Prostate gland (tissue), 2 donors: ENCODE measurements around the gene TANGO6.

ENCODE experiments used
- POLR2A ChIP-seq: fragments of 450-650 bp; IDR thresholded peaks from one replicate; pipeline ENCODE4 v1.6.1; 2016; ENCODE audit warnings: antibody characterized with exemption, mild to moderate bottlenecking
- TF ChIP-seq, protein P1 (sequence below), 4 experiments: fragments of 200-600 bp in 2 of 4; fragments of 450-650 bp in 2 of 4; sonication (generic) in 2 of 4; IDR thresholded peaks; 1 replicate in 3 of 4; 2 replicates in 1 of 4; pipeline ENCODE4 v1.5.1; 2016 to 2019; ENCODE audit warnings: antibody characterized with exemption in 4 of 4, mild to moderate bottlenecking in 2 of 4, moderate library complexity in 2 of 4

DNA sequence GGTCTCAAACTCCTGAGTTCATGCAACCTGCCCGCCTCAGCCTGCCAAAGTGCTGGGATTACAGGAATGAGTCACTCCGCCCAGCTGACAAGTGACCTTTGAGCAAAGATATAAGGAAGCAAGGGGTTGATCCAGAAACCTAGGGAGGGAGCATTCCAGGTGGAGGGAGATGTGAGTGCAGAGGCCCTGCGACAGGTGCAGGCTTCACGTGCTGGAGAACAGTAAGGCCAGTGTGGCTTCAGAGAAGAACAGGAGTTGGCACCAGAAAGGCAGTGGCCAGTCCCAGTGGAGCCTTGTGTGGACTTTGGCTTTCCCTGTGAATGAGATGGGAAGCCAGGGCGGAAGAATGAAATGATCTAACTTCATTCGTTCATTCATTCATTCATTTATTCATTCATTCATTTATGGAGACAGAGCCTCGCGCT, 188.6 kb downstream of the TANGO6 start:
- TF ChIP-seq, protein P1, sequence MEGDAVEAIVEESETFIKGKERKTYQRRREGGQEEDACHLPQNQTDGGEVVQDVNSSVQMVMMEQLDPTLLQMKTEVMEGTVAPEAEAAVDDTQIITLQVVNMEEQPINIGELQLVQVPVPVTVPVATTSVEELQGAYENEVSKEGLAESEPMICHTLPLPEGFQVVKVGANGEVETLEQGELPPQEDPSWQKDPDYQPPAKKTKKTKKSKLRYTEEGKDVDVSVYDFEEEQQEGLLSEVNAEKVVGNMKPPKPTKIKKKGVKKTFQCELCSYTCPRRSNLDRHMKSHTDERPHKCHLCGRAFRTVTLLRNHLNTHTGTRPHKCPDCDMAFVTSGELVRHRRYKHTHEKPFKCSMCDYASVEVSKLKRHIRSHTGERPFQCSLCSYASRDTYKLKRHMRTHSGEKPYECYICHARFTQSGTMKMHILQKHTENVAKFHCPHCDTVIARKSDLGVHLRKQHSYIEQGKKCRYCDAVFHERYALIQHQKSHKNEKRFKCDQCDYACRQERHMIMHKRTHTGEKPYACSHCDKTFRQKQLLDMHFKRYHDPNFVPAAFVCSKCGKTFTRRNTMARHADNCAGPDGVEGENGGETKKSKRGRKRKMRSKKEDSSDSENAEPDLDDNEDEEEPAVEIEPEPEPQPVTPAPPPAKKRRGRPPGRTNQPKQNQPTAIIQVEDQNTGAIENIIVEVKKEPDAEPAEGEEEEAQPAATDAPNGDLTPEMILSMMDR (IDR thresholded peaks at IDR 0.05): no peak
- no peak for TF ChIP-seq POLR2A
